AG09309 (cell line): ENCODE measurements around the gene STRAP.
"Not testable (repeated sequence)": the region's sequence is repeated elsewhere in the genome, so short reads cannot be mapped to it uniquely, and the experiment has no call there.

Experiments used
- DNase-seq: peaks from one replicate; pipeline ENCODE4 v3.0.0-alpha.2; 2010; ENCODE audit warnings: low read depth
- H3K4me3 ChIP-seq: 2 replicates; pipeline ENCODE4 v1.5.1; 2011; ENCODE audit warnings: mild to moderate bottlenecking, low read depth, low read length, moderate library complexity; ENCODE audit not compliant: control insufficient read depth
- CTCF ChIP-seq: IDR thresholded peaks from 2 replicates; pipeline ENCODE4 v1.5.1; 2011; ENCODE audit warnings: mild to moderate bottlenecking, low read depth, low read length, inconsistent platforms; ENCODE audit not compliant: insufficient read depth, control insufficient read depth; ENCODE audit errors: missing control alignments

STRAP gene

GRCh38 chr12:15932327-15932726 is 50.1 kb downstream of the STRAP start:
- H3K4me3 ChIP-seq: no peak overlapping the region
- TF ChIP-seq CTCF: no peak
- DNase-seq: no peak

DNA sequence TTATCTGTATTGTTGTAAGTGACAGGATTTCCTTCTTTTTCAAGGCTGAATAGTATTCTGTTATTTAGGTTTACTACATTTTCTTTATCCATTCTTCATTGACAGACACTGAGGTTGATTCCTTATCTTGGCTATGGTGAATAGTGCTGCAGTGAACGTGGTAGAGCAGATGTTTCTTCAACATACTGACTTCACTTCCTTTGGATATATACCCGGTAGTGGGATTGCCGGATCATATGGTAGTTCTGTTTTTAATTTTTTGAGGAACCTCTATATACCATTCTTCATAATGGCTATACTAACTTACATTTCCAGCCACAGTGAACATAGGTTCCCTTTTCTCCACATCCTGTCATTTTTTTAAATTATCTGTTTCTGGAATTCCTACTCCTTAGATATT is 50.8 kb downstream of the STRAP start:
- H3K4me3 ChIP-seq: no peak overlapping the region
- DNase-seq: no peak
- no peak for TF ChIP-seq CTCF

DNA sequence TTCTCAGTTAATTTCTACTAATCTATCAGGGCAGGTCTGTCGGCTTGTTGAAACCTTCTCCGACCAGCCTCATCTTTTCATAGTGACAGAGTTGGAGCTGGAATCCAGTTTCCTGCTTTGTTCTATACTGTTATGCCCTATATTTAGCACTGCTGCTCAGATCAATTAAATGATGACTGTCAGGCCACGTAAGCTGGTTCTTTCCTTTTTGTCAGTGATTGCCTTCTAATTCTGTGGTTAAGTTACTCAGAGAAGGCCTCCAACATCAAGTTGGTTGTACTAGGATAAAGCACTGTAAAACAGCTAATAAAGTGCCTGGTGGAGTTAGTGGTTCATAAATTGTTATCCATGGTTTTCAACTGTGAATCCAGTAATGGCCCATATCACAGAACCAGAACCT is 51.6 kb downstream of the STRAP start:
- H3K4me3 ChIP-seq: no peak overlapping the region
- no peak for TF ChIP-seq CTCF
- peak; percentile 32 for DNase-seq

- H3K4me3 ChIP-seq: no peak overlapping the region
- no peak for TF ChIP-seq CTCF
- DNase-seq: no peak
Observed at GRCh38 chr12:15936751-15937150, 54.6 kb downstream of the STRAP start.

GRCh38 chr12:15937902-15938301 is 55.7 kb downstream of the STRAP start:
- DNase-seq: no peak
- no peak for TF ChIP-seq CTCF
- no peak overlapping the region for H3K4me3 ChIP-seq

GRCh38 chr12:15939111-15939510 is 56.9 kb downstream of the STRAP start:
- TF ChIP-seq CTCF: no peak
- no peak for DNase-seq
- no peak overlapping the region for H3K4me3 ChIP-seq

DNA sequence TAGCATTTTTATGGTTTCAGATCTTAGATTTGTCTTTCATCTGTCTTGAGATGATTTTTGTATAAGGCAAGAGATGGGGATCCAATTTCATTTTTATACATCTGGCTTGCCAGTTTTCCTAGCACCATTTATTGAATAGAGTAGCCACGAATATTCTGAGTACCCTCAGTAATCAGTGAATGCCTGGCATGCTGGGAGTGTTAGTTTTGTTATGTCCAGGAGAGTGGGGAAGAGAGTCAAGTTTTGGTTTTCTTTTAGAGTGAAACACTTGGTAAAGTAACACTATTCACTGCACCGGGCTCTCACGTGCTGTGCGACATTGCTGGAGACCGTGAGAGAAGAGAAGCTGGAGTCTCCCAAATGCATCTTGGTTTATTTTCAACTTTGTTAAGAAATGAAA is 60.3 kb downstream of the STRAP start:
- no peak for DNase-seq
- H3K4me3 ChIP-seq: no peak overlapping the region
- no peak for TF ChIP-seq CTCF

DNA sequence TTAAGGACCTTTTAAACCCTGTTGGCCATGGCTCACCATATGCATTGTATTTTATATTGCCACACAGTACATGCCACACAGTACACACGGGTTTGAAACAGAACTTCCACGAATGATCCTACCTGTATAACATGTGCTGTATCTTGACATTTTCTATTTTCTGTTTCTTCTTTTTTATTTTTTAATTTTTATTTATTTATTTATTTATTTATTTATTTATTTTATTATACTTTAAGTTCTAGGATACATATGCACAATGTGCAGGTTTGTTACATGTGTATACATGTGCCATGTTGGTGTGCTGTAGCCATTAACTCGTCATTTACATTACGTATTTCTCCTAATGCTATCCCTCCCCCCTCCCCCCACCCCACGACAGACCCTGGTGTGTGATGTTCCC is 61.3 kb downstream of the STRAP start:
- not testable (repeated sequence) for H3K4me3 ChIP-seq, DNase-seq

DNA sequence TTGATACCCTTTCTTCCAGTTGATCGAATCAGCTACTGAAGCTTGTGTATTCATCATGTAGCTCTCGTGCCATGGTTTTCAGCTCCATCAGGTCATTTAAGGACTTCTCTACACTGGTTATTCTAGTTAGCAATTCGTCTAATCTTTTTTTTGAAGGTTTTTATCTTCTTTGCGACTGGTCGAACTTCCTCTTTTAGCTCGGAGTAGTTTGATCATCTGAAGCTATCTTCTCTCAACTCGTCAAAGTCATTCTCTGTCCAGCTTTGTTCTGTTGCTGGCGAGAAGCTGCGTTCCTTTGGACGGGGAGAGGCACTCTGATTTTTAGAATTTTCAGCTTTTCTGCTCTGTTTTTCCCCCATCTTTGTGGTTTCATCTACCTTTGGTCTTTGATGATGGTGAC is 66.3 kb downstream of the STRAP start:
- DNase-seq, H3K4me3 ChIP-seq: not testable (repeated sequence)
